GM13977 (cell line): Measurements from ENCODE around the gene IMMP2L.

Experiments
- DNase-seq: peaks from one replicate; pipeline ENCODE4 v3.0.0; 2012; ENCODE audit warnings: low spot score
- in situ Hi-C: fragments of 300-500 bp; cut with MboI; formaldehyde crosslinking; loops from one replicate; pipeline ENCODE4 v1.12.0; 2022; ENCODE audit warnings: low sequenced_read_pairs, low pct_unique_long_range_greater_than_20kb, mixed read lengths, inconsistent platforms; ENCODE audit not compliant: unreplicated experiment
- TF ChIP-seq, protein P1 (sequence below): IDR thresholded peaks from 2 replicates; pipeline ENCODE4 v1.5.1; 2012; ENCODE audit warnings: mild to moderate bottlenecking, control low read depth; ENCODE audit not compliant: insufficient read depth; ENCODE audit errors: extremely low read depth, missing control alignments

The IMMP2L gene

DNA sequence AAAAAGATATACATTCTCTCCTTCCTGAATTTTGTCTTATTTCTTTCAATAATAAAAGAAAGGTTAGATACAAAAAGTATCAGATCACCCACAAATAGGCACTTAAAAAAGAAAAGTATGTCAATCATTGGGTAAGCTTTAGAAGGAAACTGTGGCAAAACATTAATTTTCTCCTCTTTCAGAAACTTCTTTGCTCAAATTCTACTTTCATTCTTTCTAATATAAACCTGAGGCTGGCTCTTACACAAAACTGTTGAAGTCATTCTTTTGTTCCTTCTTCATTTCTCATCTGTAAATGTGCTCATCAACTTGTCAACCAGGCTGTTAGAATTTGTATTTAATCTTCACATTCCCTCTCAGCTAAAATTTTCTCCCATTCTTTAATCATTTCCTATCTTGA, 346.7 kb downstream of the IMMP2L start:
- TF ChIP-seq, protein P1, sequence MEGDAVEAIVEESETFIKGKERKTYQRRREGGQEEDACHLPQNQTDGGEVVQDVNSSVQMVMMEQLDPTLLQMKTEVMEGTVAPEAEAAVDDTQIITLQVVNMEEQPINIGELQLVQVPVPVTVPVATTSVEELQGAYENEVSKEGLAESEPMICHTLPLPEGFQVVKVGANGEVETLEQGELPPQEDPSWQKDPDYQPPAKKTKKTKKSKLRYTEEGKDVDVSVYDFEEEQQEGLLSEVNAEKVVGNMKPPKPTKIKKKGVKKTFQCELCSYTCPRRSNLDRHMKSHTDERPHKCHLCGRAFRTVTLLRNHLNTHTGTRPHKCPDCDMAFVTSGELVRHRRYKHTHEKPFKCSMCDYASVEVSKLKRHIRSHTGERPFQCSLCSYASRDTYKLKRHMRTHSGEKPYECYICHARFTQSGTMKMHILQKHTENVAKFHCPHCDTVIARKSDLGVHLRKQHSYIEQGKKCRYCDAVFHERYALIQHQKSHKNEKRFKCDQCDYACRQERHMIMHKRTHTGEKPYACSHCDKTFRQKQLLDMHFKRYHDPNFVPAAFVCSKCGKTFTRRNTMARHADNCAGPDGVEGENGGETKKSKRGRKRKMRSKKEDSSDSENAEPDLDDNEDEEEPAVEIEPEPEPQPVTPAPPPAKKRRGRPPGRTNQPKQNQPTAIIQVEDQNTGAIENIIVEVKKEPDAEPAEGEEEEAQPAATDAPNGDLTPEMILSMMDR, result no peak
- in situ Hi-C loops, result no loop called here
- no peak for DNase-seq

DNA sequence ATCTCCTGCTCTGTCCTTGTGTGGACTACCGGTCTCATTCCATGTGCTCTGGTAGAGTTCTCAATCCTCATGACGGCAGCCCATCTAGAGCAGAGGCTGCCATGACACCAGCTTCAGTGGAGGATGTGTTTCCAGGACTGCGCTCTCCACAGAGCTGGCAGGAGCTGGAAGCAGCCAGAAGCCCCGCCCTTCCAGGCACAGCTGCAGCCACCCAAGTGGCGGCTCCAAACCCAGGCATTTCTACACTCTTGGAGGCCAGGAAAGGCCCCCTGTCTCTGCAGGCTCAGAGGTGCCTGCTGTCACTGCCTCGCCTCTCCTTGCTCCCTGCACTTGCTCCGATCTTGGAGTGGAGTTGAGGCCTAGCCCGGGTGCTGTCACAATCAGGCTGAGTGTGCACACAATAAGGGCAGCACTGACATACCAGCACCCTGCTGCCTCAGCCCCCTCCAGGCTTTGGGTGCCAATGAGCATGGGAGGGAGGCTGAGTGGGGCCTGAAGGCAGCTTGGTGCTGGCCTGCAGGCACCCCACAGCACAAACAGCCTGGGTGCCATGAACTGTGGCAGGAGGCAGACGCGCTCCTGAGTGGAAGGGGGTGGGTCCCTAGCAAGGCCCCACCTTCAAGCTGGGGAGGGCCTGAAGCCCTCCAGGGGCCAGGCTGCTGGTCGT, 349.3 kb downstream of the IMMP2L start:
- in situ Hi-C loops, result no loop called here
- TF ChIP-seq, protein P1, result no peak

DNA sequence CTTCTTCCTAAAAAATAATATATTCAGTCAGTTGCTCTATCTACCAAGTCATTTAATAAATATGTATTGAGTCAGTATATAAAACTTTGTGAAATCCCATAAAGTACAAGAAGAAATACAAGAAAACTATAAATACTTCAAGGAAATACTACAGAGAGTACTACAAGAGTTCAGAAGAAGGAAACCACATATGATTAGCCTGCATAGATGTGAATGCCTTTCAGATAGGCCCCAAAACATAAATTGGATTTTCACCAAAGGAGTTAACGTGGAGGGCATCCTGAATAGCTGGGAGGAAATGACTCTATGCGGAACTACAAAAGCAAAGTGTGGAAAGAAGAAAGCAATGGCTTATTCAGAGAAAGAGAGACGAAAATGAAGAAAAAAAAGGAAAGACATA, 351.3 kb downstream of the IMMP2L start:
- in situ Hi-C loops, result no loop called here
- TF ChIP-seq, protein P1, result no peak
- no peak for DNase-seq

More for the DNA sequence above, 349.3 kb downstream of the IMMP2L start:
- no peak for DNase-seq

DNA sequence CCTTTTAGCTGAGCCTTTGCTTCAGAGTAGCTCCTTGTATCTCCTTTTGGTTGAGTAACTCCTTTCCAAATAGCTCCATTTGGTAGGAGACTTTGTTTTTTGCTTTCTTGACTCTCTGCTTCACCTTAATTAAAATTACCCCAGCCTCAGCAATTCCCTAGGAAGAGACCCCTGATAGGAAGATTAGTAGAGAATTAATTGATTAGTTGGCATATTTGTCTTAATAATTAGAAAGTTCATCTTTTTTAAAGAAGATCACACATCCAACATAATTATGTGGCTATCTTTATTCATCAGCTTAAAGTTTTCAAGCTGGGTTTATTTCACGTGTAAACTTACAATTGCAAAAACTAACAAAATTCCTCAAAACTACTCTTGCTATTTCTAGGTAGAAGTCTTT, 352.2 kb downstream of the IMMP2L start:
- in situ Hi-C loops, result no loop called here
- DNase-seq, result no peak
- TF ChIP-seq, protein P1, result no peak

DNA sequence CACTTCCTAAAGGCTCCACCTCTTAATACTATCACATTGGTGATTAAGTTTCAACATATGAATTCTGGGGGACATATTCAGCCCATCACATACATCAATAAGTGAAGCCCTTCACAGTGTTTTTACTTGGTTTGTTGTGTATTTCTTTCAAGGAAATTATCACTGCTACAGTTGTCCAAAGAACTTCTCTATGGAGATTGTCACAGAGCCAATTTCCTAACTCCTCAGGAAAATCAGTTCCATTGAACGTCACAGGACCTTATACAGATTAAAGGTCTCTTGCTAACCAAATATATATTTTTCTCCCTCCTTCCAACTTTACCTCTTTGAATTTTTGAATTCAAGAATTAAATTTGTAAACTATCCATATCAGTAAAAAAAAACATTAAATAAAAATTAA, 357.0 kb downstream of the IMMP2L start:
- TF ChIP-seq, protein P1, result no peak
- in situ Hi-C loops, result no loop called here
- no peak for DNase-seq

DNA sequence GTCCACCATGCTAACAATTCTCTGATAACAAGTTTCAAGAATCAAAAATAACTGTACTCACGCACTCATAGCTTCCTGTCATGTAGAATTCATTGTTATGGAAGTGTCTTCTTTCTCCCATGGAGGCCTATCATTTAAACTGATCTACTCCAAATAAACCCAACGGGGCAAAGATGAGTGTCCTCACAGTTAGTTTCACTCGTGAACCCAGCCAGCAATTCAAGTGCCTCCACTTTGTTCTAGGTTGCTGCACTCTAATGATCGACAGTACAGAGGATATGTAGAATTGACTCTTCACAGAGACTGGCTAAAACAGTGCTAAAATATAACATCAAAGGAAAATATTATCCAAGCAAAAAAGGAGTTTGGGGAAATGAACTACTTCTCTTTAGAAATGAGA, 360.0 kb downstream of the IMMP2L start:
- TF ChIP-seq, protein P1, result no peak
- in situ Hi-C loops, result no loop called here
- DNase-seq, result no peak
